Esophagus muscularis mucosa (tissue), 4 donors: Measurements from ENCODE around the gene ARFGAP1. TPM values are rescaled to one million over a fixed set of nuclear protein-coding genes. Genes with fewer than 3 reads are reported as not detected.
"Not testable (repeated sequence)": the region's sequence is repeated elsewhere in the genome, so short reads cannot be mapped to it uniquely, and the experiment has no call there.

Experiments used
- DNase-seq: peaks from one replicate; pipeline ENCODE4 v3.0.0-alpha.2; 2017; ENCODE audit errors: extremely low spot score
- H3K27ac ChIP-seq, 4 donors: fragments of 200-600 bp; sonication (generic); replicated peaks in 1 of 4; 1 replicate in 3 of 4; 2 replicates in 1 of 4; pipeline ENCODE4 v1.5.1; 2016 to 2019; ENCODE audit warnings: mild to moderate bottlenecking in 1 of 4
- H3K27me3 ChIP-seq, 4 donors: fragments of 200-600 bp; sonication (generic); one replicate each; pipeline versions ENCODE4 v1.5.1 to v1.6.0; 2016 to 2019
- H3K36me3 ChIP-seq, 4 donors: fragments of 200-600 bp; sonication (generic); one replicate each; pipeline ENCODE4 v1.5.1; 2016 to 2019
- H3K4me1 ChIP-seq, 4 donors: fragments of 200-600 bp; sonication (generic); one replicate each; pipeline ENCODE4 v1.5.1; 2016 to 2019
- H3K4me3 ChIP-seq, 4 donors: fragments of 200-600 bp; sonication (generic); 1 replicate in 2 of 4; 2 replicates in 2 of 4; pipeline ENCODE4 v1.5.1; 2016 to 2019; ENCODE audit warnings: mild to moderate bottlenecking in 4 of 4, moderate library complexity in 1 of 4
- H3K9me3 ChIP-seq, 4 donors: fragments of 200-600 bp; sonication (generic); 1 replicate in 3 of 4; 2 replicates in 1 of 4; pipeline ENCODE4 v1.5.1; 2016 to 2019
- CTCF ChIP-seq, 3 experiments: fragments of 200-600 bp in 2 of 3; fragments of 450-650 bp in 1 of 3; sonication (generic) in 2 of 3; IDR thresholded peaks; one replicate each; pipeline ENCODE4 v1.5.1; 2017 to 2019; ENCODE audit warnings: antibody characterized with exemption in 3 of 3, mild to moderate bottlenecking in 2 of 3, moderate library complexity in 1 of 3
- EP300 ChIP-seq: sonication (generic); formaldehyde crosslinking; IDR thresholded peaks from one replicate; pipeline ENCODE4 v1.6.1; 2017; ENCODE audit warnings: antibody characterized with exemption
- POLR2A ChIP-seq: fragments of 450-650 bp; IDR thresholded peaks from one replicate; pipeline ENCODE4 v1.6.1; 2017; ENCODE audit warnings: antibody characterized with exemption, moderate library complexity, mild to moderate bottlenecking, low read depth
- POLR2AphosphoS5 ChIP-seq, 2 donors: sonication (generic); formaldehyde crosslinking; IDR thresholded peaks; one replicate each; pipeline ENCODE4 v1.6.1; 2017; ENCODE audit warnings: antibody characterized with exemption in 2 of 2
- WGBS: methylation state at CpG from one replicate; pipeline ENCODE4 v1.1.5; 2018; 5-methylcytosine and 5-hydroxymethylcytosine counted together
- intact Hi-C: fragments of 100-400 bp; cut with DNase I; formaldehyde crosslinking; loops from one replicate; pipeline ENCODE4 v1.15.1; 2023
- total RNA-seq, 4 donors: library from RNA; depleted of rRNA; stranded (reverse); fragments of >200 nt; gene quantifications; one replicate each; pipeline versions ENCODE4 v1.1.0 to v1.2.1, GENCODE V29; 2016

The ARFGAP1 gene
- total RNA-seq, 4 donors from 2014 or later = 35.8 to 50.9 (median 39.5) TPM

- Histone ChIP-seq H3K27me3 (peaks cover 0 to 97% (median 5%) of the 10 kb centered on the region in 4 donors), H3K36me3 (no peaks in the 10 kb centered on the region), H3K9me3 (no peaks in the 10 kb centered on the region), H3K4me1 (peaks cover 0 to 4% (median under 1%) of the 10 kb centered on the region in 4 donors), H3K27ac (no peak overlapping the region), H3K4me3 (no peak overlapping the region)
- no peak for TF ChIP-seq EP300
- no peak for TF ChIP-seq POLR2A
- TF ChIP-seq POLR2AphosphoS5 (IDR thresholded peaks at IDR 0.05) = no peak
- TF ChIP-seq CTCF (IDR thresholded peaks at IDR 0.05) = no peak
- 65% methylated on average over 10 of the region's 24 CpGs for WGBS
- no peak for DNase-seq
- intact Hi-C loops = no loop called here
These were observed 24.9 kb upstream of the ARFGAP1 start for GRCh38 chr20:63247671-63248228.

- no peak for DNase-seq
- Histone ChIP-seq H3K4me1 (peaks cover 9 to 17% (median 13%) of the 10 kb centered on the region in 4 donors), H3K27ac (no peak overlapping the region), H3K27me3 (peaks cover 0 to 97% (median 17%) of the 10 kb centered on the region in 4 donors), H3K9me3 (no peaks in the 10 kb centered on the region), H3K4me3 (no peak overlapping the region), H3K36me3 (no peaks in the 10 kb centered on the region)
- TF ChIP-seq POLR2A (no peak), POLR2AphosphoS5 (IDR thresholded peaks at IDR 0.05) (no peak), EP300 (no peak), CTCF (IDR thresholded peaks at IDR 0.05) (no peak)
- WGBS = 78% methylated on average over 19 of the region's 25 CpGs
- intact Hi-C loops = no loop called here
These were observed 23.6 kb upstream of the ARFGAP1 start for GRCh38 chr20:63248835-63249591.

GRCh38 chr20:63249891-63250290, 22.7 kb upstream of the ARFGAP1 start:
- no peak for TF ChIP-seq CTCF (IDR thresholded peaks at IDR 0.05)
- no peak for TF ChIP-seq EP300
- TF ChIP-seq POLR2A = no peak
- no peak for TF ChIP-seq POLR2AphosphoS5 (IDR thresholded peaks at IDR 0.05)
- Histone ChIP-seq H3K9me3 (no peaks in the 10 kb centered on the region), H3K4me3 (no peak overlapping the region), H3K27ac (no peak overlapping the region), H3K27me3 (peaks cover 0 to 97% (median 26%) of the 10 kb centered on the region in 4 donors), H3K4me1 (peaks cover 16 to 26% (median 21%) of the 10 kb centered on the region in 4 donors), H3K36me3 (no peaks in the 10 kb centered on the region)
- intact Hi-C loops = no loop called here
- 97% methylated on average over 13 of the region's 15 CpGs for WGBS
- no peak for DNase-seq

- H3K9me3 ChIP-seq, H3K27ac ChIP-seq, DNase-seq, H3K4me3 ChIP-seq, intact Hi-C loops, H3K36me3 ChIP-seq: not testable (repeated sequence)
- H3K27me3 ChIP-seq = peaks cover 0 to 99% (median 32%) of the 10 kb centered on the region in 4 donors
- H3K4me1 ChIP-seq = peaks cover 16 to 27% (median 22%) of the 10 kb centered on the region in 4 donors
- WGBS = 45% methylated on average over 13 of the region's 14 CpGs
These were observed 21.3 kb upstream of the ARFGAP1 start for GRCh38 chr20:63251350-63251749.

- Histone ChIP-seq H3K27ac (no peak overlapping the region), H3K36me3 (no peaks in the 10 kb centered on the region), H3K9me3 (no peaks in the 10 kb centered on the region), H3K4me3 (no peak overlapping the region), H3K27me3 (peaks cover 0 to 96% (median 32%) of the 10 kb centered on the region in 4 donors), H3K4me1 (peaks cover 16 to 23% (median 22%) of the 10 kb centered on the region in 4 donors)
- no peak for DNase-seq
- intact Hi-C loops = no loop called here
- whole genome bisulfite sequencing = 75% methylated on average over 5 of the region's 8 CpGs
- TF ChIP-seq EP300 (no peak), CTCF (IDR thresholded peaks at IDR 0.05) (no peak), POLR2A (no peak), POLR2AphosphoS5 (IDR thresholded peaks at IDR 0.05) (no peak)
These were observed 20.3 kb upstream of the ARFGAP1 start for GRCh38 chr20:63252284-63252711.
